HepG2 (cell line): ENCODE measurements around the gene CES1. TPM values are rescaled to one million over a fixed set of nuclear protein-coding genes. Genes with fewer than 3 reads are reported as not detected.

Source experiments
- ATAC-seq: fragments of 200-7000 bp; cut with Tn5 transposase; 3 replicates; pipeline ENCODE4 v1.9.1; 2020; ENCODE audit warnings: mild to moderate bottlenecking, moderate library complexity
- BruUV-seq: library from RNA; stranded (reverse); fragments of 400-500 nt; replicated peaks from 2 replicates; lab custom pipeline; 2021; lab: Mats Ljungman, UMichigan
- CTCF ChIA-PET: fragments of 300-600 bp; formaldehyde crosslinking; extraction: SDS; loops from one replicate; lab custom pipeline; 2021; ENCODE audit warnings: low total read pairs, inconsistent platforms, low intra/inter-chr PET ratio; lab: Yijun Ruan, JAX
- POLR2A ChIA-PET: fragments of 350-600 bp; sonication (Branson Sonifier 250); formaldehyde crosslinking; loops from one replicate; lab custom pipeline; 2020; ENCODE audit warnings: antibody characterized with exemption, inconsistent platforms; lab: Yijun Ruan, JAX
- DNase-seq: peaks from one replicate; pipeline ENCODE4 v3.0.0-alpha.2; 2015; ENCODE audit warnings: low spot score
- FAIRE-seq: peaks from 3 replicates; lab custom pipeline; 2011; peaks lifted over from hg19 to GRCh38; lab: Jason Lieb, UNC
- H2AFZ ChIP-seq: one replicate; pipeline ENCODE4 v1.6.1; 2011; ENCODE audit warnings: low read length, inconsistent platforms
- H3K27ac ChIP-seq: fragments of 300-600 bp; 3 replicates; pipeline ENCODE4 v1.8.0; 2011; ENCODE audit warnings: mixed run types, mild to moderate bottlenecking, mixed read lengths, low read length, inconsistent platforms; ENCODE audit not compliant: insufficient read depth; ENCODE audit errors: extremely low read length
- H3K27me3 ChIP-seq, 2 experiments: fragments of 200-600 bp in 1 of 2; 2 replicates in 1 of 2; 3 replicates in 1 of 2; pipeline versions ENCODE4 v1.6.0 to v1.8.0; 2011; ENCODE audit warnings: low read length in 2 of 2, mild to moderate bottlenecking in 2 of 2, moderate library complexity in 2 of 2, inconsistent platforms in 1 of 2; ENCODE audit not compliant: insufficient read depth in 2 of 2, control insufficient read depth in 1 of 2
- H3K36me3 ChIP-seq, 2 experiments: fragments of 200-600 bp in 1 of 2; replicated peaks in 1 of 2; 2 replicates in 1 of 2; 3 replicates in 1 of 2; pipeline versions ENCODE4 v1.5.1 to v1.8.0; 2011; ENCODE audit warnings: low read length in 2 of 2, inconsistent platforms in 1 of 2; ENCODE audit not compliant: insufficient read depth in 2 of 2, control insufficient read depth in 1 of 2
- H3K4me1 ChIP-seq: 2 replicates; pipeline ENCODE4 v1.5.1; 2012; ENCODE audit warnings: low read length, inconsistent platforms; ENCODE audit not compliant: insufficient read depth
- H3K4me2 ChIP-seq: 2 replicates; pipeline ENCODE4 v1.6.0; 2011; ENCODE audit warnings: low read depth, low read length, inconsistent platforms
- H3K4me3 ChIP-seq, 3 experiments: fragments of 200-600 bp in 1 of 3; sonication (generic), shearing (Covaris generic) in 1 of 3; replicated peaks in 1 of 3; 2 replicates each; pipeline ENCODE4 v1.5.1; 2011 to 2016; ENCODE audit warnings: low read length in 3 of 3, inconsistent platforms in 2 of 3, low read depth in 2 of 3, mild to moderate bottlenecking in 2 of 3, control low read depth in 1 of 3, mixed read lengths in 1 of 3; ENCODE audit not compliant: insufficient read depth in 1 of 3
- H3K79me2 ChIP-seq: one replicate; pipeline ENCODE4 v1.6.1; 2011; ENCODE audit warnings: low read length, inconsistent platforms; ENCODE audit not compliant: insufficient read depth
- H3K9ac ChIP-seq: 2 replicates; pipeline ENCODE4 v1.6.0; 2011; ENCODE audit warnings: mild to moderate bottlenecking, low read depth, low read length, inconsistent platforms; ENCODE audit not compliant: insufficient read depth
- H3K9me3 ChIP-seq: 2 replicates; pipeline ENCODE4 v1.5.1; 2012; ENCODE audit warnings: mild to moderate bottlenecking, low read length
- H4K20me1 ChIP-seq: 2 replicates; pipeline ENCODE4 v1.6.0; 2011; ENCODE audit warnings: inconsistent platforms, mild to moderate bottlenecking, low read length, moderate library complexity; ENCODE audit not compliant: insufficient read depth
- AKAP8 ChIP-seq: sonication (generic); formaldehyde crosslinking; IDR thresholded peaks from 2 replicates; pipeline ENCODE4 v1.5.1; 2020; ENCODE audit warnings: mild to moderate bottlenecking, missing genetic modification reagents
- CENPX ChIP-seq: sonication (generic); formaldehyde crosslinking; IDR thresholded peaks from 2 replicates; pipeline ENCODE4 v1.9.0; 2021; ENCODE audit warnings: mild to moderate bottlenecking, missing genetic modification reagents, moderate library complexity
- RAD21 ChIP-seq: fragments of 450-650 bp; formaldehyde crosslinking; IDR thresholded peaks from 2 replicates; pipeline ENCODE4 v1.5.0; 2020; ENCODE audit warnings: mild to moderate bottlenecking
- SALL2 ChIP-seq: sonication (generic); formaldehyde crosslinking; IDR thresholded peaks from 2 replicates; pipeline ENCODE4 v1.8.1; 2023; ENCODE audit warnings: mild to moderate bottlenecking, missing genetic modification reagents, inconsistent platforms
- SIX4 ChIP-seq: sonication (generic); formaldehyde crosslinking; IDR thresholded peaks from 2 replicates; pipeline ENCODE4 v1.4.0; 2020; ENCODE audit warnings: missing genetic modification reagents
- SMC3 ChIP-seq: IDR thresholded peaks from 2 replicates; pipeline ENCODE4 v1.6.1; 2011; ENCODE audit warnings: low read length, improper control_type of control experiment
- STAG1 ChIP-seq: sonication (generic); formaldehyde crosslinking; IDR thresholded peaks from 2 replicates; pipeline ENCODE4 v1.4.0; 2020; ENCODE audit warnings: missing genetic modification reagents
- ZNF564 ChIP-seq: sonication (generic); formaldehyde crosslinking; IDR thresholded peaks from 2 replicates; pipeline ENCODE4 v1.8.1; 2023; ENCODE audit warnings: mild to moderate bottlenecking, missing genetic modification reagents
- WGBS: methylation state at CpG from one replicate; pipeline ENCODE4 v1.1.6; 2017; ENCODE audit warnings: low lambda C conversion rate; 5-methylcytosine and 5-hydroxymethylcytosine counted together
- in situ Hi-C: cut with HindIII; loops from 2 replicates; pipeline ENCODE4 v1.10.0; 2017; ENCODE audit warnings: low pct_unique_long_range_greater_than_20kb; ENCODE audit not compliant: extremely low pct_ligation_motif_present
- intact Hi-C: fragments of 100-400 bp; cut with micrococcal nuclease; formaldehyde crosslinking; loops from one replicate; pipeline ENCODE4 v1.10.0; 2022; ENCODE audit not compliant: unreplicated experiment
- polyA plus RNA-seq, 8 experiments: library from polyadenylated mRNA; depleted of rRNA in 3 of 8; stranded (reverse) in 7 of 8; unstranded in 1 of 8; fragments of >200 nt; fragmentation: Illumina TruSeq in 4 of 8; extraction: Trizol in 4 of 8; gene quantifications; 2 replicates each; pipeline versions ENCODE4 v1.2.1 to v1.2.3, GENCODE V29; 2011 to 2016; ENCODE audit warnings: low read depth in 4 of 8, missing spikeins in 1 of 8, mixed read lengths in 1 of 8; ENCODE audit not compliant: insufficient read depth in 1 of 8
- total RNA-seq, 5 experiments: library from RNA; depleted of rRNA; stranded (reverse); fragments of >200 nt; fragmentation: Illumina TruSeq; extraction: Trizol; gene quantifications; 2 replicates each; pipeline ENCODE4 v1.2.3, GENCODE V29; 2016; ENCODE audit warnings: low read depth in 1 of 5
- TF ChIP-seq, protein P1 (sequence below): sonication (generic); formaldehyde crosslinking; IDR thresholded peaks from 2 replicates; pipeline ENCODE4 v1.5.0; 2020; ENCODE audit warnings: mild to moderate bottlenecking, missing genetic modification reagents, moderate library complexity

The CES1 gene
- total and polyA plus RNA-seq, 2 of the 13 experiments (the other 11 are each of a cell fraction or from before 2014, with no cell fraction given): 136 to 198 TPM

DNA sequence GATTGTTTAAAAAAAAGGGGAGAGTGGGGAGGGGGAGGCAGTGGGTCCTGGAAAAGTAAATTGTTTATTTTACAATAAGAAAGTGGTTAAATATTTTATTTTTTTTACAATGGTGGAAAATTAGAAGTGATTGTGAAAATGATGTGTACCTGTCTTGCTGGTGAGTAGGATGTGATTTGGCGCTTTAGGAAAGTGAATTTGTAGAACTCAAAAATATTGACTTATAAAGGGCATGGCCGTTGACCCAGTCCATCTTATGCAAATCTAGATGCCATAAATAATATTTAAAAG lies 10.2 kb upstream of the CES1 start:
- CTCF ChIA-PET: interaction anchor here (0.8 to 4.7 kb wide), 4 partner anchors 128 to 378 kb away, joined by 3 to 83 read pairs (median 20); no protein-coding TSS in a partner anchor

DNA sequence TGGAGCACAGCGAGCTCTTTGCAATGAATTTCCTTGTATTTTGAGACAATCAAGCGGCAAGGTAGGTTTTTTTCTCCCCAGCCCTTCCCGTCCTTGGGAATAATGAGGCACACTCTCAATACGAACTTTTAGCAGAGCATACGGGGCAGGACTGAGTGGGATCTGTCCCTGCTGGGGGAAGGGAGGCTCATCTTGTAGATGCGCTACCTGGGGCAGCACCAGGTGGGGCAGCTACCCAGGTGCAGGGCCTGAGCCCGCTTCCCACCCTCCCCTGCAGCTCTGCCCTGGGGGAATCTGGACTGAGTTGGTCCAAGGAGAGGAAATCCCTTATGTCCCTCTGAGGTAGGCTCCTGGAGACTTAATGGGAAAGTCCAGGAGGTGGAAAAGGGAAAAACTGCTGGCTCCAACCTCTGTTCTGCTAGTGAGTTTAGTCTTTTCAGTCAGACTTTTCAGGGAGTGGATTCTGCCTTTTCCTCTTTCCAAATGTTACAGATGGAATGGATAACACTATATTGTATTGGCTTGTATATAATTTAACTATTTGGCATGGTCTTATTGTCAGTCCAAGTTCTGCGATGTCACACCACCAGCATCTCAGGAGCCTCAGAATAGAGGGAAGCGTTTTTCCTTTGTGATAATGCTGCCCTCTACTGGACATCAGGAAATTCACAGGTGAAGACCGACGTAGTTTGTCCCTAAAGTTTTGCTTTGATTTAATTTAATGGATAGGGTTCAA lies 9.6 kb upstream of the CES1 start:
- H3K27me3 ChIP-seq: peaks cover 2 to 12% of the 10 kb centered on the region in 2 experiments; a peak in 4 of 5 replicates
- no TSS peak for BruUV-seq
- H4K20me1 ChIP-seq: no peaks in the 10 kb centered on the region
- DNase-seq: peak; percentile 56
- in situ Hi-C loops (loop anchor here (5.0 kb wide), 2 partner anchors 130 to 375 kb away; no protein-coding TSS in a partner anchor), intact Hi-C loops (loop anchor here (1.0 kb wide), 2 partner anchors 130 to 377 kb away; no protein-coding TSS in a partner anchor)
- H3K27ac ChIP-seq: no peak overlapping the region
- no peaks in the 10 kb centered on the region for H3K79me2 ChIP-seq
- no peaks in the 10 kb centered on the region for H3K36me3 ChIP-seq
- no peaks in the 10 kb centered on the region for H3K9me3 ChIP-seq
- peak; percentile 96 for FAIRE-seq
- ChIA-PET CTCF (interaction anchor here (0.8 to 4.7 kb wide), 4 partner anchors 128 to 378 kb away, joined by 3 to 83 read pairs (median 20); no protein-coding TSS in a partner anchor), POLR2A (interaction anchor here (1.0 kb wide), 1 partner anchor 9 kb away, joined by 3 read pairs; no protein-coding TSS in a partner anchor)
- peak; percentile 86 for ATAC-seq
- no peak overlapping the region for H2AFZ ChIP-seq
- 31% methylated on average over 11 of the region's 11 CpGs for WGBS
- no peak overlapping the region for H3K4me3 ChIP-seq
- no peak overlapping the region for H3K4me2 ChIP-seq
- no peak overlapping the region for H3K9ac ChIP-seq
- TF ChIP-seq, protein P1, sequence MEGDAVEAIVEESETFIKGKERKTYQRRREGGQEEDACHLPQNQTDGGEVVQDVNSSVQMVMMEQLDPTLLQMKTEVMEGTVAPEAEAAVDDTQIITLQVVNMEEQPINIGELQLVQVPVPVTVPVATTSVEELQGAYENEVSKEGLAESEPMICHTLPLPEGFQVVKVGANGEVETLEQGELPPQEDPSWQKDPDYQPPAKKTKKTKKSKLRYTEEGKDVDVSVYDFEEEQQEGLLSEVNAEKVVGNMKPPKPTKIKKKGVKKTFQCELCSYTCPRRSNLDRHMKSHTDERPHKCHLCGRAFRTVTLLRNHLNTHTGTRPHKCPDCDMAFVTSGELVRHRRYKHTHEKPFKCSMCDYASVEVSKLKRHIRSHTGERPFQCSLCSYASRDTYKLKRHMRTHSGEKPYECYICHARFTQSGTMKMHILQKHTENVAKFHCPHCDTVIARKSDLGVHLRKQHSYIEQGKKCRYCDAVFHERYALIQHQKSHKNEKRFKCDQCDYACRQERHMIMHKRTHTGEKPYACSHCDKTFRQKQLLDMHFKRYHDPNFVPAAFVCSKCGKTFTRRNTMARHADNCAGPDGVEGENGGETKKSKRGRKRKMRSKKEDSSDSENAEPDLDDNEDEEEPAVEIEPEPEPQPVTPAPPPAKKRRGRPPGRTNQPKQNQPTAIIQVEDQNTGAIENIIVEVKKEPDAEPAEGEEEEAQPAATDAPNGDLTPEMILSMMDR: peak; percentile 85
- TF ChIP-seq ZNF564 (CRISPR knock-in tag) (no peak), RAD21 (peak; percentile 76), SMC3 (peak; percentile 87), STAG1 (CRISPR knock-in tag) (peak; percentile 93)
- H3K4me1 ChIP-seq: peaks cover 6% of the 10 kb centered on the region; the same call in 1 of the 2 replicates

More for the DNA sequence above, 10.2 kb upstream of the CES1 start:
- H3K27ac ChIP-seq: no peak overlapping the region
- H3K4me3 ChIP-seq: no peak overlapping the region
- H3K9me3 ChIP-seq: no peaks in the 10 kb centered on the region
- H3K27me3 ChIP-seq: peaks cover 2 to 12% of the 10 kb centered on the region in 2 experiments; a peak in 4 of 5 replicates
- no peak for FAIRE-seq
- H4K20me1 ChIP-seq: no peaks in the 10 kb centered on the region
- TF ChIP-seq AKAP8 (CRISPR knock-in tag): no peak
- no peak for TF ChIP-seq SIX4 (CRISPR knock-in tag)
- no peak for TF ChIP-seq STAG1 (CRISPR knock-in tag)
- no peak for TF ChIP-seq CENPX (CRISPR knock-in tag)
- TF ChIP-seq SALL2 (CRISPR knock-in tag): no peak
- WGBS: 40% methylated on average over 2 of the region's 2 CpGs
- no peaks in the 10 kb centered on the region for H3K36me3 ChIP-seq
- no peak overlapping the region for H3K9ac ChIP-seq
- no peak overlapping the region for H3K4me2 ChIP-seq
- H2AFZ ChIP-seq: no peak overlapping the region
- DNase-seq: no peak
- intact Hi-C loops (no loop called here), in situ Hi-C loops (loop anchor here (5.0 kb wide), 2 partner anchors 131 to 376 kb away; no protein-coding TSS in a partner anchor)
- POLR2A ChIA-PET: no interaction called here
- H3K4me1 ChIP-seq: peaks cover 6% of the 10 kb centered on the region; the same call in 1 of the 2 replicates
- ATAC-seq: no peak
- BruUV-seq: no TSS peak
- H3K79me2 ChIP-seq: no peaks in the 10 kb centered on the region
